HepG2 (cell line): ENCODE results near the gene WFDC10A. TPM values are rescaled to one million over a fixed set of nuclear protein-coding genes. Genes with fewer than 3 reads are reported as not detected.

Experiments used
- ATAC-seq: fragments of 200-7000 bp; cut with Tn5 transposase; 3 replicates; pipeline ENCODE4 v1.9.1; 2020; ENCODE audit warnings: mild to moderate bottlenecking, moderate library complexity
- BruUV-seq: library from RNA; stranded (reverse); fragments of 400-500 nt; replicated peaks from 2 replicates; lab custom pipeline; 2021; lab: Mats Ljungman, UMichigan
- CTCF ChIA-PET: fragments of 300-600 bp; formaldehyde crosslinking; extraction: SDS; loops from one replicate; lab custom pipeline; 2021; ENCODE audit warnings: low total read pairs, inconsistent platforms, low intra/inter-chr PET ratio; lab: Yijun Ruan, JAX
- POLR2A ChIA-PET: fragments of 350-600 bp; sonication (Branson Sonifier 250); formaldehyde crosslinking; loops from one replicate; lab custom pipeline; 2020; ENCODE audit warnings: antibody characterized with exemption, inconsistent platforms; lab: Yijun Ruan, JAX
- DNase-seq: peaks from one replicate; pipeline ENCODE4 v3.0.0-alpha.2; 2015; ENCODE audit warnings: low spot score
- FAIRE-seq: peaks from 3 replicates; lab custom pipeline; 2011; peaks lifted over from hg19 to GRCh38; lab: Jason Lieb, UNC
- H2AFZ ChIP-seq: one replicate; pipeline ENCODE4 v1.6.1; 2011; ENCODE audit warnings: low read length, inconsistent platforms
- H3K27ac ChIP-seq: fragments of 300-600 bp; 3 replicates; pipeline ENCODE4 v1.8.0; 2011; ENCODE audit warnings: mixed run types, mild to moderate bottlenecking, mixed read lengths, low read length, inconsistent platforms; ENCODE audit not compliant: insufficient read depth; ENCODE audit errors: extremely low read length
- H3K27me3 ChIP-seq, 2 experiments: fragments of 200-600 bp in 1 of 2; 2 replicates in 1 of 2; 3 replicates in 1 of 2; pipeline versions ENCODE4 v1.6.0 to v1.8.0; 2011; ENCODE audit warnings: low read length in 2 of 2, mild to moderate bottlenecking in 2 of 2, moderate library complexity in 2 of 2, inconsistent platforms in 1 of 2; ENCODE audit not compliant: insufficient read depth in 2 of 2, control insufficient read depth in 1 of 2
- H3K36me3 ChIP-seq, 2 experiments: fragments of 200-600 bp in 1 of 2; replicated peaks in 1 of 2; 2 replicates in 1 of 2; 3 replicates in 1 of 2; pipeline versions ENCODE4 v1.5.1 to v1.8.0; 2011; ENCODE audit warnings: low read length in 2 of 2, inconsistent platforms in 1 of 2; ENCODE audit not compliant: insufficient read depth in 2 of 2, control insufficient read depth in 1 of 2
- H3K4me1 ChIP-seq: 2 replicates; pipeline ENCODE4 v1.5.1; 2012; ENCODE audit warnings: low read length, inconsistent platforms; ENCODE audit not compliant: insufficient read depth
- H3K4me2 ChIP-seq: 2 replicates; pipeline ENCODE4 v1.6.0; 2011; ENCODE audit warnings: low read depth, low read length, inconsistent platforms
- H3K4me3 ChIP-seq, 3 experiments: fragments of 200-600 bp in 1 of 3; sonication (generic), shearing (Covaris generic) in 1 of 3; replicated peaks in 1 of 3; 2 replicates each; pipeline ENCODE4 v1.5.1; 2011 to 2016; ENCODE audit warnings: low read length in 3 of 3, inconsistent platforms in 2 of 3, low read depth in 2 of 3, mild to moderate bottlenecking in 2 of 3, control low read depth in 1 of 3, mixed read lengths in 1 of 3; ENCODE audit not compliant: insufficient read depth in 1 of 3
- H3K79me2 ChIP-seq: one replicate; pipeline ENCODE4 v1.6.1; 2011; ENCODE audit warnings: low read length, inconsistent platforms; ENCODE audit not compliant: insufficient read depth
- H3K9ac ChIP-seq: 2 replicates; pipeline ENCODE4 v1.6.0; 2011; ENCODE audit warnings: mild to moderate bottlenecking, low read depth, low read length, inconsistent platforms; ENCODE audit not compliant: insufficient read depth
- H3K9me3 ChIP-seq: 2 replicates; pipeline ENCODE4 v1.5.1; 2012; ENCODE audit warnings: mild to moderate bottlenecking, low read length
- H4K20me1 ChIP-seq: 2 replicates; pipeline ENCODE4 v1.6.0; 2011; ENCODE audit warnings: inconsistent platforms, mild to moderate bottlenecking, low read length, moderate library complexity; ENCODE audit not compliant: insufficient read depth
- MAFF ChIP-seq: IDR thresholded peaks from 2 replicates; pipeline ENCODE4 v1.6.1; 2011; ENCODE audit warnings: low read depth, low read length, improper control_type of control experiment
- MAFK ChIP-seq, 2 experiments: IDR thresholded peaks in 1 of 2; conservative IDR thresholded peaks in 1 of 2; 2 replicates each; pipeline ENCODE4 v1.6.1; 2011; ENCODE audit warnings: improper control_type of control experiment in 2 of 2, low read length in 2 of 2
- NR1H2 ChIP-seq: sonication (generic); formaldehyde crosslinking; IDR thresholded peaks from 2 replicates; pipeline ENCODE4 v1.8.1; 2022; ENCODE audit warnings: low read depth, missing genetic modification reagents, borderline replicate concordance
- SALL1 ChIP-seq: sonication (generic); formaldehyde crosslinking; IDR thresholded peaks from 2 replicates; pipeline ENCODE4 v1.8.0; 2022; ENCODE audit warnings: mild to moderate bottlenecking, missing genetic modification reagents
- STAG1 ChIP-seq: sonication (generic); formaldehyde crosslinking; IDR thresholded peaks from 2 replicates; pipeline ENCODE4 v1.4.0; 2020; ENCODE audit warnings: missing genetic modification reagents
- XRCC5 ChIP-seq: fragments of 200-400 bp; formaldehyde crosslinking; optimal IDR thresholded peaks from 2 replicates; pipeline ENCODE3; 2017; ENCODE audit warnings: mild to moderate bottlenecking, low read length
- ZFP36L2 ChIP-seq: sonication (generic); formaldehyde crosslinking; IDR thresholded peaks from 2 replicates; pipeline ENCODE4 v1.4.0; 2020; ENCODE audit warnings: missing genetic modification reagents
- ZNF12 ChIP-seq: sonication (generic); formaldehyde crosslinking; IDR thresholded peaks from 2 replicates; pipeline ENCODE4 v1.5.0; 2020; ENCODE audit warnings: missing genetic modification reagents
- ZNF891 ChIP-seq: sonication (generic); formaldehyde crosslinking; IDR thresholded peaks from 2 replicates; pipeline ENCODE4 v1.5.0; 2020; ENCODE audit warnings: mild to moderate bottlenecking, missing genetic modification reagents
- in situ Hi-C: cut with HindIII; loops from 2 replicates; pipeline ENCODE4 v1.10.0; 2017; ENCODE audit warnings: low pct_unique_long_range_greater_than_20kb; ENCODE audit not compliant: extremely low pct_ligation_motif_present
- intact Hi-C: fragments of 100-400 bp; cut with micrococcal nuclease; formaldehyde crosslinking; loops from one replicate; pipeline ENCODE4 v1.10.0; 2022; ENCODE audit not compliant: unreplicated experiment
- polyA plus RNA-seq, 8 experiments: library from polyadenylated mRNA; depleted of rRNA in 3 of 8; stranded (reverse) in 7 of 8; unstranded in 1 of 8; fragments of >200 nt; fragmentation: Illumina TruSeq in 4 of 8; extraction: Trizol in 4 of 8; gene quantifications; 2 replicates each; pipeline versions ENCODE4 v1.2.1 to v1.2.3, GENCODE V29; 2011 to 2016; ENCODE audit warnings: low read depth in 4 of 8, missing spikeins in 1 of 8, mixed read lengths in 1 of 8; ENCODE audit not compliant: insufficient read depth in 1 of 8
- total RNA-seq, 5 experiments: library from RNA; depleted of rRNA; stranded (reverse); fragments of >200 nt; fragmentation: Illumina TruSeq; extraction: Trizol; gene quantifications; 2 replicates each; pipeline ENCODE4 v1.2.3, GENCODE V29; 2016; ENCODE audit warnings: low read depth in 1 of 5
- TF ChIP-seq, protein P1 (sequence below): sonication (generic); formaldehyde crosslinking; IDR thresholded peaks from 2 replicates; pipeline ENCODE4 v1.4.0; 2020; ENCODE audit warnings: missing genetic modification reagents, borderline replicate concordance
- TF ChIP-seq, protein P2 (sequence below): IDR thresholded peaks from 2 replicates; pipeline ENCODE4 v1.6.1; 2016; ENCODE audit warnings: missing genetic modification reagents, missing compliant biosample characterization
- TF ChIP-seq, protein P3 (sequence below): sonication (generic); formaldehyde crosslinking; IDR thresholded peaks from 2 replicates; pipeline ENCODE4 v1.4.0; 2020; ENCODE audit warnings: missing genetic modification reagents, borderline replicate concordance

Gene WFDC10A
- total and polyA plus RNA-seq, 2 of the 13 experiments (the other 11 are each of a cell fraction or from before 2014, with no cell fraction given), result not detected

DNA sequence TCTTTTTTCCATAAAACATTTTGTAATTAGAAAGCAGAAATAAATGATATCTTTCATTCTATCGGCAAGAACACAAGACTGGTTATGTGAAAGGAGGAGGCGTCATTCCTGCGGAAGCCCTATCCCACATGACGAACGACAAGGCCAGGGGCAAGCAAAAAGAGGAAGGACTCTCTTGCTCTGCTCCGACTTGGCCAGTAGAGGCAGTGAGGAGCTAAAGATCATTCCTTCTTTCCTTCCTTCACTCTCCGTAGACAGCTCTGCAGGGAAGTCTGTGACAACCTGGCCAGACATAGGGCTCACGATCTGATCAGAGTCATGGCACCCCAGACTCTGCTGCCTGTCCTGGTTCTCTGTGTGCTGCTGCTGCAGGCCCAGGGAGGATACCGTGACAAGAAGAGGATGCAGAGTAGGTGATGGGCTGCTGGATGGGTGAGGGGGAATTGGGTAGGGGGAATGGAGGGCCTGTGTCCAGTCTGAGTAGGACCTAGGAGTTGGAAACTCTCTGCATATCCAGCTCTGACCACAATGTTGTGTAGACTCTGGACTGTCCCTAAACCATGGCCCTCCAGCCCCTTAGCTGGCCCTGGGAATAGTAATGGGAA lies at the start of gene WFDC10A (continued):
- TF ChIP-seq, protein P1, sequence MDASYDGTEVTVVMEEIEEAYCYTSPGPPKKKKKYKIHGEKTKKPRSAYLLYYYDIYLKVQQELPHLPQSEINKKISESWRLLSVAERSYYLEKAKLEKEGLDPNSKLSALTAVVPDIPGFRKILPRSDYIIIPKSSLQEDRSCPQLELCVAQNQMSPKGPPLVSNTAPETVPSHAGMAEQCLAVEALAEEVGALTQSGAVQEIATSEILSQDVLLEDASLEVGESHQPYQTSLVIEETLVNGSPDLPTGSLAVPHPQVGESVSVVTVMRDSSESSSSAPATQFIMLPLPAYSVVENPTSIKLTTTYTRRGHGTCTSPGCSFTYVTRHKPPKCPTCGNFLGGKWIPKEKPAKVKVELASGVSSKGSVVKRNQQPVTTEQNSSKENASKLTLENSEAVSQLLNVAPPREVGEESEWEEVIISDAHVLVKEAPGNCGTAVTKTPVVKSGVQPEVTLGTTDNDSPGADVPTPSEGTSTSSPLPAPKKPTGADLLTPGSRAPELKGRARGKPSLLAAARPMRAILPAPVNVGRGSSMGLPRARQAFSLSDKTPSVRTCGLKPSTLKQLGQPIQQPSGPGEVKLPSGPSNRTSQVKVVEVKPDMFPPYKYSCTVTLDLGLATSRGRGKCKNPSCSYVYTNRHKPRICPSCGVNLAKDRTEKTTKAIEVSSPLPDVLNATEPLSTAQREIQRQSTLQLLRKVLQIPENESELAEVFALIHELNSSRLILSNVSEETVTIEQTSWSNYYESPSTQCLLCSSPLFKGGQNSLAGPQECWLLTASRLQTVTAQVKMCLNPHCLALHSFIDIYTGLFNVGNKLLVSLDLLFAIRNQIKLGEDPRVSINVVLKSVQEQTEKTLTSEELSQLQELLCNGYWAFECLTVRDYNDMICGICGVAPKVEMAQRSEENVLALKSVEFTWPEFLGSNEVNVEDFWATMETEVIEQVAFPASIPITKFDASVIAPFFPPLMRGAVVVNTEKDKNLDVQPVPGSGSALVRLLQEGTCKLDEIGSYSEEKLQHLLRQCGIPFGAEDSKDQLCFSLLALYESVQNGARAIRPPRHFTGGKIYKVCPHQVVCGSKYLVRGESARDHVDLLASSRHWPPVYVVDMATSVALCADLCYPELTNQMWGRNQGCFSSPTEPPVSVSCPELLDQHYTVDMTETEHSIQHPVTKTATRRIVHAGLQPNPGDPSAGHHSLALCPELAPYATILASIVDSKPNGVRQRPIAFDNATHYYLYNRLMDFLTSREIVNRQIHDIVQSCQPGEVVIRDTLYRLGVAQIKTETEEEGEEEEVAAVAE (CRISPR knock-in tag), result no peak
- TF ChIP-seq ZNF891 (CRISPR knock-in tag) (no peak), ZNF12 (CRISPR knock-in tag) (no peak), SALL1 (no peak), ZFP36L2 (CRISPR knock-in tag) (no peak), XRCC5 (peak; percentile 81), STAG1 (CRISPR knock-in tag) (peak; percentile 64), NR1H2 (CRISPR knock-in tag) (no peak)

DNA sequence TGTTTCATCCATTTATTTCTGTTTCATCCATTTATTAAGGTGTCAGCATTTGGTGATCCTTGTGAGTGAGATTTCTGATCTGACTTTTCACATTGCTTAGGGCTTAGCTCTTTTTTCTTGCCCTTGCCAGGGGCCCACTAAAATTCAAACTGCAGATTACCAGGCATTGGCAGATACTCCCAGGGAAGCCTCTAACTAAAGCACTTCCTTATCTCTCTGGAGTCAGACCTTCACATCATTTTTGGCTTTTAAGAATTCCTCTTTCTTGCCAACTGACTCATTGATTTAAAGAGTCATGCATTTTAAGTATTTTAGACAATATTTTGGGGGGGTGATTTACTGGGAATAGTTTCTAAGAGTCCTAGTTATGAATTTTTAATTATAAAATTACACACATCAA lies 47.8 kb upstream of the WFDC10A start:
- Histone ChIP-seq H3K27ac (no peak overlapping the region), H3K27me3 (peaks cover 3 to 18% of the 10 kb centered on the region in 2 experiments; a peak in 4 of 5 replicates), H3K79me2 (no peaks in the 10 kb centered on the region), H3K36me3 (no peaks in the 10 kb centered on the region), H3K4me3 (no peak overlapping the region), H3K4me1 (peaks cover 4% of the 10 kb centered on the region; the same call in 1 of the 2 replicates), H2AFZ (no peak overlapping the region), H3K9me3 (no peaks in the 10 kb centered on the region), H3K9ac (no peak overlapping the region), H3K4me2 (no peak overlapping the region), H4K20me1 (no peaks in the 10 kb centered on the region)
- FAIRE-seq (no peak), ATAC-seq (no peak), DNase-seq (no peak)
- TF ChIP-seq MAFK (conservative IDR thresholded peaks at IDR 0.05 in 1 of 2, IDR thresholded peaks at IDR 0.05 in 1 of 2; ENCODE audit: low read length in 2 of 2), result peak in 1 of 2 experiments; percentile 41; a peak in 3 of 4 replicates
- TF ChIP-seq MAFF, result 0 out of 2 replicates have a peak, but pooled peaks have one; percentile 11
- TF ChIP-seq, protein P2, sequence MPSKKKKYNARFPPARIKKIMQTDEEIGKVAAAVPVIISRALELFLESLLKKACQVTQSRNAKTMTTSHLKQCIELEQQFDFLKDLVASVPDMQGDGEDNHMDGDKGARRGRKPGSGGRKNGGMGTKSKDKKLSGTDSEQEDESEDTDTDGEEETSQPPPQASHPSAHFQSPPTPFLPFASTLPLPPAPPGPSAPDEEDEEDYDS (CRISPR knock-in tag), result no peak
- TF ChIP-seq, protein P3, sequence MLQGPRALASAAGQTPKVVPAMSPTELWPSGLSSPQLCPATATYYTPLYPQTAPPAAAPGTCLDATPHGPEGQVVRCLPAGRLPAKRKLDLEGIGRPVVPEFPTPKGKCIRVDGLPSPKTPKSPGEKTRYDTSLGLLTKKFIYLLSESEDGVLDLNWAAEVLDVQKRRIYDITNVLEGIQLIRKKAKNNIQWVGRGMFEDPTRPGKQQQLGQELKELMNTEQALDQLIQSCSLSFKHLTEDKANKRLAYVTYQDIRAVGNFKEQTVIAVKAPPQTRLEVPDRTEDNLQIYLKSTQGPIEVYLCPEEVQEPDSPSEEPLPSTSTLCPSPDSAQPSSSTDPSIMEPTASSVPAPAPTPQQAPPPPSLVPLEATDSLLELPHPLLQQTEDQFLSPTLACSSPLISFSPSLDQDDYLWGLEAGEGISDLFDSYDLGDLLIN, result no peak
- BruUV-seq, result no TSS peak
- in situ Hi-C loops, result no loop called here
- intact Hi-C loops, result no loop called here
- POLR2A ChIA-PET, result no interaction called here
- CTCF ChIA-PET, result no interaction called here
